Motor neuron (in vitro differentiated cells): ENCODE data around the gene NPTXR. TPM values are rescaled to one million over a fixed set of nuclear protein-coding genes. Genes with fewer than 3 reads are reported as not detected.

Experiments
- ATAC-seq, 8 experiments: fragments of 200-7000 bp; cut with Tn5 transposase; replicated peaks in 6 of 8; 2 replicates each; pipeline ENCODE4 v1.8.0; 2021; ENCODE audit warnings: mild to moderate bottlenecking in 8 of 8, moderate library complexity in 8 of 8
- H3K27ac ChIP-seq, 2 donors: fragments of 250-450 bp; sonication (Bioruptor Pico); 2 replicates each; pipeline ENCODE4 v1.9.0; 2021; ENCODE audit warnings: antibody characterized with exemption in 2 of 2, mild to moderate bottlenecking in 2 of 2, moderate library complexity in 1 of 2
- H3K4me1 ChIP-seq, 2 donors: fragments of 250-450 bp; sonication (Bioruptor Pico); replicated peaks in 1 of 2; 2 replicates each; pipeline ENCODE4 v1.6.1; 2021; ENCODE audit warnings: antibody characterized with exemption in 2 of 2, mild to moderate bottlenecking in 2 of 2, moderate library complexity in 1 of 2
- H3K4me3 ChIP-seq, 5 donors: fragments of 250-450 bp; sonication (Bioruptor Pico); 2 replicates each; pipeline ENCODE4 v1.9.0; 2021; ENCODE audit warnings: antibody characterized with exemption in 5 of 5, mild to moderate bottlenecking in 5 of 5, moderate library complexity in 4 of 5
- WGBS, 10 experiments: fragments of 450-650 bp; shearing (Covaris generic); methylation state at CpG; one replicate each; pipeline ENCODE4 v1.0.0; 2022; 5-methylcytosine and 5-hydroxymethylcytosine counted together
- in situ Hi-C, 9 experiments: fragments of 400-800 bp; cut with MboI; loops; one replicate each; pipeline ENCODE4 v1.15.0; 2021; ENCODE audit warnings: low sequenced_read_pairs in 9 of 9, low pct_unique_long_range_greater_than_20kb in 2 of 9; ENCODE audit not compliant: unreplicated experiment in 9 of 9
- total RNA-seq, 8 experiments: library from RNA; unstranded; fragments of 300-600 nt; gene quantifications; 2 replicates each; pipeline versions ENCODE4 v1.2.3 to v1.2.4, GENCODE V29; 2022

Gene NPTXR
- total RNA-seq, 8 experiments from 2014 or later, result 0.71 to 15.7 (median 6.1) TPM

DNA sequence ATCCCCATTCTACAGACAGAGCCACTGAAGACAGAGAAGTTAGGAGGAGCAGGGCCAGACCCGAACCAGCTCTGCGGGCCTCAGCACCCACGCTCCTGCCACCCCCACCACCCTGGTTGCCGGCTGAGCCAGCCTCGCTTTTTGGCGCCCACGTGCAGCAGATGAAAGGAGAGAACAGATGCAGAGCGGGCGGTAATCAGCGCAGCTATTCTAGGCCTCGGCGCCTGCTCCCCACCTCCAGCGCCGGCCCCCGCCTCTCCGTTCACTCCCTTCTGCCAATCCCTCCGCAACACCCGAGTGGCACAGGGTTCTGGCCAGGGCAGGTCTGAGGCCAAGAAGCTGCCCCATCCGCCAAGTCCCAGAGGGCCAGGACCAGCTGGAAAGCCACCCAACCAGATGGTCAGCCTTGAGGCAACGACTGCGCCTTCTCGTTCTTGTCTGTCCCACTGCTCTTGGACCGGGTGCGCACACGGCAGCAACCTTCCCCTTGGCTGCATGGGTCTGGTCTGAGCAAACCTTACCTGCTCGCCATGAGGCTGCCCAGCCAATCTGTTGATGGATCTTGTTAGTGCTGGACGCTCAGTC, 66.6 kb downstream of the NPTXR start:
- H3K27ac ChIP-seq, result no peak overlapping the region
- ATAC-seq, result no peak
- WGBS, 10 experiments, result 70 to 96% (median 92%) methylated on average over 2 to 6 of the region's 27 CpGs; no CpG with 5 or more reads in 7 of the 10 experiments

DNA sequence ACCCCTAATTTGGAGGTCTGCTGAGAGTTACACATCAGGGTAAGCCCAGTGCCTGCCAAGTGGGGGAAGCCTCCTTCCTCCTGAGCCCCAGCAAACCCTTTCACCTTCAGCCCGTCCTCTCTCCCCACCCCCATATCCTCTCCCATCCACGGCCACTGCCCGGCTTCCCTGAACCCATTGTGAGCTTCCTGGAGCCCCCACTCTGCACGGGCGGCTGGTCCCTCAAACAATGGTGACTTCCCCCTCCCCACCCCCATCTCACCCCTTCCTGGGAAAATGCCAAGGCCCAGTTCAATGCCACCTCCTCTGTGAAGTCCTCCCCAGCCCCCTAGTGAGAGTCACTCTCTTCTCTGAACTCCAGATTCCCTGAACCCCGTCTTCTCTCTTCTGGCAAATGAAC, 67.7 kb downstream of the NPTXR start:
- no peak overlapping the region for H3K27ac ChIP-seq
- in situ Hi-C loops, result no loop called here
- no CpG with 5 or more reads among the region's 6 CpGs for WGBS, 10 experiments
- no peak for ATAC-seq
- no peak overlapping the region for H3K4me3 ChIP-seq
- H3K4me1 ChIP-seq, result peaks cover 0 to 3% of the 10 kb centered on the region in 2 donors

More for the DNA sequence above, 66.6 kb downstream of the NPTXR start:
- Histone ChIP-seq H3K4me3 (no peak overlapping the region), H3K4me1 (peaks cover 1 to 3% of the 10 kb centered on the region in 2 donors)
- in situ Hi-C loops, result no loop called here

DNA sequence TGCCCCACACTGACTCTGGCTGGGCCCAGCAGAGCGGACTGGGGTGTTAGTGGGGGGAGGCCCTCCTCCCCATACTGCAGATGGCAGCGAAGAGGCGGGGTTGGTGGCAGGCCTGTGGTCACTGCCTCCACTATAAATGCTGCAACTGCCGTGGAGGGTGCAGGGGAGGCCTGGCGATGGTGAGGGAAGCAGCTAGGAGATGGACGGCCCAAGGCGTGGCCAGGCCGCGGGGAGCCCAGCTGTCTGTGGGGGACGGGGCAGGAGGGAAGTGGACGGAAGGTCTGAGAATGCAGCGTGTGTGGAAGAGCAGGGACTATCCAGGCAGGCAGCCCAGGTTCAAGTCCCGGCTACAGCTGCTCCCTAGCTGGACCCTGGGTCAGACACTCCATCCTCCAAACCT, 68.2 kb downstream of the NPTXR start:
- 60 to 73% (median 63%) methylated on average over 1 to 6 of the region's 13 CpGs; no CpG with 5 or more reads in 6 of the 10 experiments for WGBS, 10 experiments
- in situ Hi-C loops, result no loop called here
- no peak overlapping the region for H3K27ac ChIP-seq
- peaks cover 0 to 3% of the 10 kb centered on the region in 2 donors for H3K4me1 ChIP-seq
- H3K4me3 ChIP-seq, result no peak overlapping the region
- ATAC-seq, result peak in 6 of 8 experiments; percentile 19 to 44 (median 31)

DNA sequence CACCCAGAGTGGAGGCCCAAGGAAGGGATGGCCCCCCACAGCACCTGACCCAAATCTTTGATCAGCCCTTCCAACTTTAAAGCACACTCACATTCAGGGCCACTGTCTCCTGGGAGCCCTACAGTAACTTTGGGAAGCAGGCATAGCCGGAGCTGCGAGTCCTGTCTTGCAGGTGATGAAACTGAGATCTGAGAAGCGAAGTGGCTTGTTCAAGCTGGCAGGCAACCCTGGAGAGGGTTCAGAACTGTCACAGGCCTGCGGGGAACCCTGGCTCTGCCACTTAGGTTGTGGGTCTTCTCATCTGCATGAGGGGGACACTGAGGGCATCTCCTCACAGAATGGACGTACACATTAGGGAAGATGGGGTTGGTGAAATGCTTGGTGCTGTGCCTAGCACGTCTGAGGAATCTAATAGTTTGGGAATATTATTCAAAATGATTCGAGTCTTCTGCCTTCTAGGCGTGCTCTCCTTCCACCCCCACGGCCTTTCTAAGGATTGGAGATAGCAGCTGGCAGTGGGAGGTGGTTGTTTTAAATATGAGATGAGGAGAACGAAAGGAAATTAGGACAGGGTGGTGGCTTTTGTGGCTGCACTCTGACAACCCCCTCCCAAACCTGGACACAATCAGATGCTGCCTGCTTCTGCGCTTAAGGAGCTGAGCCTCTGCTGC, 69.2 kb downstream of the NPTXR start:
- in situ Hi-C loops, result loop anchor here in 1 of 9 experiments (25.0 kb wide), 1 partner anchor 238 kb away; the partner anchor contains the start of genes APOBEC3C and APOBEC3D
- Histone ChIP-seq H3K4me3 (no peak overlapping the region), H3K27ac (no peak overlapping the region), H3K4me1 (peaks cover 0 to 3% of the 10 kb centered on the region in 2 donors)
- peak in 1 of 8 experiments; percentile 86 for ATAC-seq
- WGBS, 10 experiments, result 7 to 95% (median 85%) methylated on average over 2 to 6 of the region's 11 CpGs; no CpG with 5 or more reads in 2 of the 10 experiments

GRCh38 chr22:38773363-38773946, 70.4 kb downstream of the NPTXR start:
- WGBS, 10 experiments, result 42 to 100% (median 73%) methylated on average over 1 to 4 of the region's 4 CpGs; no CpG with 5 or more reads in 2 of the 10 experiments
- in situ Hi-C loops, result loop anchor here in 1 of 9 experiments (25.0 kb wide), 1 partner anchor 239 kb away; the partner anchor contains the start of genes APOBEC3C and APOBEC3D

GRCh38 chr22:38772623-38772873, 71.3 kb downstream of the NPTXR start:
- Histone ChIP-seq H3K27ac (no peak overlapping the region), H3K4me3 (no peak overlapping the region), H3K4me1 (peaks cover 3 to 6% of the 10 kb centered on the region in 2 donors)
- WGBS, 10 experiments, result 29 to 90% (median 86%) methylated on average over 2 to 5 of the region's 8 CpGs; no CpG with 5 or more reads in 5 of the 10 experiments
- ATAC-seq, result no peak
- in situ Hi-C loops, result loop anchor here in 1 of 9 experiments (25.0 kb wide), 1 partner anchor 240 kb away; the partner anchor contains the start of genes APOBEC3C and APOBEC3D

More at GRCh38 chr22:38773363-38773946, 70.4 kb downstream of the NPTXR start:
- Histone ChIP-seq H3K4me1 (peaks cover 3 to 6% of the 10 kb centered on the region in 2 donors), H3K27ac (no peak overlapping the region), H3K4me3 (no peak overlapping the region)
- no peak for ATAC-seq

DNA sequence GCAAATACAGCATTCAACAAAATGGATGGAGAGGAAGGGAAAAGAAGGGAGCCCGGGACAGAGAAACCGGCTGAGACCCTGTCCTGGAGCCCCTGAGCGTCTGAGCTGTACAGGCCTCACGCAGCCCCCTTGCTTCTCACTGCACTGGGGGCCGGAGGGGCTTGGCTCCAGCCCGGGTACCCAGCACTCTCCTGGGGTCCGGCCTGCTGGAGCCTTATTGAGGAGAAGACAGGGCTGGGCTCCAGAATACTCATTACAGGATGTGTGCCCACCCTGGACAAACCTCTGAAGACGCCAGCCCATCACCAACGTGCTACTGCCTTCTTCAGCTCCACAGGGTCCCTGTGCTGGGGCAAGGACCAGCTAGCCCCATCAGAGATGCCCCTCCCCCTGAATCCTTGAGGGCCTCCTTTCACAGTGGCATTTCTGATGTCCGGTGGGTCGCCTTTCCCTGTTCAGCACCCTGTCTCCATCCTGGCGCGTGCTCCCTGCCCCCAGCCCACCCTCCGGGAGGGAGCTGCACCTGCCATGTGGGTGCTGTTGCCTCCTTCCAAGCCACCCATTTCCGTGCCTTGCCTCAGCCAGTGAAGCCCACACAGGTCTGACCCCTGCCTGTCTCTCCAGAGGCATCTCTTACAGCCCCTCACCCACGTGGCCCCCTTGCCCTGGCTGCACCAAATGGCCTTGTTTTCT, 73.4 kb downstream of the NPTXR start:
- Histone ChIP-seq H3K27ac (no peak overlapping the region), H3K4me1 (peaks cover 3 to 6% of the 10 kb centered on the region in 2 donors), H3K4me3 (no peak overlapping the region)
- no peak for ATAC-seq
- 20 to 90% (median 80%) methylated on average over 1 to 2 of the region's 16 CpGs; no CpG with 5 or more reads in 5 of the 10 experiments for WGBS, 10 experiments
- in situ Hi-C loops, result loop anchor here in 1 of 9 experiments (25.0 kb wide), 1 partner anchor 242 kb away; the partner anchor contains the start of genes APOBEC3C and APOBEC3D

Other genes with a start within 250 kb of the NPTXR start
- gene FAM227A, start 187.6 kb downstream of the NPTXR start, total RNA-seq, result 1 to 10 TPM in 7 of 8 experiments, under 1 TPM in 1; 0.66 to 7.8 (median 5.8) TPM
- 10 to 100 TPM; 18.7 to 42.4 (median 26.4) TPM for gene CBY1, start 187.4 kb downstream of the NPTXR start, total RNA-seq
- 10 to 100 TPM; 42.2 to 84.3 (median 59.5) TPM for gene TOMM22, start 162.1 kb downstream of the NPTXR start, total RNA-seq
- gene JOSD1, start 143.1 kb downstream of the NPTXR start, total RNA-seq, result 10 to 100 TPM; 25.8 to 56.7 (median 28.9) TPM
- 10 to 100 TPM; 28.8 to 88.7 (median 35.1) TPM for gene GTPBP1, start 138.1 kb downstream of the NPTXR start, total RNA-seq
- gene SUN2, start 88.0 kb downstream of the NPTXR start, total RNA-seq, result 10 to 100 TPM; 29.8 to 49.9 (median 38.0) TPM
- 10 to 100 TPM; 11.7 to 41.8 (median 23.5) TPM for gene DNAL4, start 49.9 kb downstream of the NPTXR start, total RNA-seq
- gene CBX6, start 28.2 kb upstream of the NPTXR start, total RNA-seq, result 100 to 1,000 TPM in 1 of 8 experiments, 10 to 100 TPM in 7; 17.6 to 141 (median 36.6) TPM
- gene APOBEC3A, start 113.6 kb upstream of the NPTXR start, total RNA-seq, result under 1 TPM in 2 of 8 experiments, not detected in 6; 0.16 to 0.71 TPM
- 10 to 100 TPM in 1 of 8 experiments, 1 to 10 TPM in 3, under 1 TPM in 4; 0.32 to 15.3 (median 1.1) TPM for gene APOBEC3B, start 138.3 kb upstream of the NPTXR start, total RNA-seq
- gene APOBEC3C, start 170.2 kb upstream of the NPTXR start, total RNA-seq, result 10 to 100 TPM in 3 of 8 experiments, 1 to 10 TPM in 4, under 1 TPM in 1; 0.96 to 59.2 (median 4.5) TPM
- gene APOBEC3D, start 177.1 kb upstream of the NPTXR start, total RNA-seq, result 10 to 100 TPM in 3 of 8 experiments, under 1 TPM in 5; 0.29 to 16.3 (median 0.64) TPM
- 10 to 100 TPM in 2 of 8 experiments, 1 to 10 TPM in 5, under 1 TPM in 1; 0.38 to 16.9 (median 4.9) TPM for gene APOBEC3F, start 196.8 kb upstream of the NPTXR start, total RNA-seq
- gene APOBEC3G, start 233.2 kb upstream of the NPTXR start, total RNA-seq, result 10 to 100 TPM in 3 of 8 experiments, 1 to 10 TPM in 4, under 1 TPM in 1; 0.83 to 21.2 (median 4.3) TPM